HG03342 (cell line): ENCODE data around the gene TBC1D5.
"Not testable (repeated sequence)": the region's sequence is repeated elsewhere in the genome, so short reads cannot be mapped to it uniquely, and the experiment has no call there.

ENCODE experiments used
- ATAC-seq: cut with Tn5 transposase; IDR thresholded peaks from one replicate; pipeline ENCODE4 v1.9.1; 2021; ENCODE audit warnings: mild to moderate bottlenecking, moderate library complexity; ENCODE audit not compliant: unreplicated experiment

The TBC1D5 gene

GRCh38 chr3:17742102-17742879 is at the start of gene TBC1D5:
Gene TBC1D5, minus strand, starts transcription at chr3:17742631. Its CDS starts 234,061 bp downstream, at chr3:17508570.
- ATAC-seq: peak; percentile 81

- ATAC-seq: no peak
Measured at GRCh38 chr3:17783426-17783825, 41.0 kb upstream of the TBC1D5 start.

GRCh38 chr3:17782751-17783150 is 40.3 kb upstream of the TBC1D5 start:
- no peak for ATAC-seq

- ATAC-seq: not testable (repeated sequence)
Measured at GRCh38 chr3:17780369-17780768, 37.9 kb upstream of the TBC1D5 start.

GRCh38 chr3:17779304-17780250 is 37.1 kb upstream of the TBC1D5 start:
- not testable (repeated sequence) for ATAC-seq

GRCh38 chr3:17777326-17777725 is 34.9 kb upstream of the TBC1D5 start:
- not testable (repeated sequence) for ATAC-seq

GRCh38 chr3:17775073-17775472 is 32.6 kb upstream of the TBC1D5 start:
- no peak for ATAC-seq

GRCh38 chr3:17774180-17774910 is 31.9 kb upstream of the TBC1D5 start:
- not testable (repeated sequence) for ATAC-seq

GRCh38 chr3:17772556-17772955 is 30.1 kb upstream of the TBC1D5 start:
- no peak for ATAC-seq

GRCh38 chr3:17771177-17772017 is 29.0 kb upstream of the TBC1D5 start:
- ATAC-seq: no peak

GRCh38 chr3:17770682-17771081 is 28.3 kb upstream of the TBC1D5 start:
- no peak for ATAC-seq

- peak; percentile 88 for ATAC-seq
Measured at GRCh38 chr3:17765819-17766472, 23.5 kb upstream of the TBC1D5 start.

- no peak for ATAC-seq
Measured at GRCh38 chr3:17761563-17761962, 19.1 kb upstream of the TBC1D5 start.

GRCh38 chr3:17759901-17760300 is 17.5 kb upstream of the TBC1D5 start:
- ATAC-seq: no peak

GRCh38 chr3:17755836-17756235 is 13.4 kb upstream of the TBC1D5 start:
- ATAC-seq: no peak

GRCh38 chr3:17753632-17753992 is 11.2 kb upstream of the TBC1D5 start:
- ATAC-seq: no peak

GRCh38 chr3:17752876-17753631 is 10.6 kb upstream of the TBC1D5 start:
- ATAC-seq: no peak

- no peak for ATAC-seq
Measured at GRCh38 chr3:17752436-17752835, 10.0 kb upstream of the TBC1D5 start.

GRCh38 chr3:17749705-17750293 is 7.4 kb upstream of the TBC1D5 start:
- ATAC-seq: peak; percentile 33
